OCI-LY7 (cell line): Measurements from ENCODE around the gene SNRPA1. TPM values are rescaled to one million over a fixed set of nuclear protein-coding genes. Genes with fewer than 3 reads are reported as not detected.

Experiments used
- BruUV-seq: library from RNA; stranded (reverse); fragments of 400-500 nt; replicated peaks from 2 replicates; lab custom pipeline; 2021; lab: Mats Ljungman, UMichigan
- CTCF ChIA-PET: fragments of 300-600 bp; sonication (Branson Sonifier 250); formaldehyde crosslinking; loops from one replicate; lab custom pipeline; 2022; ENCODE audit warnings: antibody characterized with exemption; ENCODE audit not compliant: unreplicated experiment; lab: Charles Lee
- POLR2A ChIA-PET: fragments of 300-600 bp; sonication (Branson Sonifier 250); formaldehyde crosslinking; loops from one replicate; lab custom pipeline; 2022; ENCODE audit warnings: antibody characterized with exemption; lab: Charles Lee
- DNase-seq: peaks from one replicate; pipeline ENCODE4 v3.0.0-alpha.2; 2015; ENCODE audit warnings: low spot score
- H2AFZ ChIP-seq: fragments of 200-600 bp; sonication (generic), shearing (Covaris generic); 2 replicates; pipeline ENCODE4 v1.6.1; 2014; ENCODE audit warnings: mild to moderate bottlenecking, antibody characterized with exemption, low read length, moderate library complexity
- H3K27ac ChIP-seq: fragments of 200-600 bp; sonication (generic); 2 replicates; pipeline ENCODE4 v1.5.1; 2014; ENCODE audit warnings: mixed run types, low read depth, mild to moderate bottlenecking, moderate library complexity, low read length, inconsistent platforms; ENCODE audit not compliant: poor library complexity, severe bottlenecking
- H3K36me3 ChIP-seq: fragments of 200-600 bp; sonication (generic); 2 replicates; pipeline ENCODE4 v1.6.1; 2014; ENCODE audit warnings: mild to moderate bottlenecking, antibody characterized with exemption, low read length, moderate library complexity, mixed read lengths; ENCODE audit not compliant: insufficient read depth
- H3K4me1 ChIP-seq: fragments of 200-600 bp; sonication (generic); 2 replicates; pipeline ENCODE4 v1.5.1; 2014; ENCODE audit warnings: mild to moderate bottlenecking, low read length; ENCODE audit not compliant: insufficient read depth, poor library complexity, severe bottlenecking
- H3K4me2 ChIP-seq: fragments of 200-600 bp; sonication (generic); 2 replicates; pipeline ENCODE4 v1.6.1; 2014; ENCODE audit warnings: mild to moderate bottlenecking, low read length
- H3K4me3 ChIP-seq: fragments of 200-600 bp; sonication (generic); 2 replicates; pipeline ENCODE4 v1.5.1; 2014; ENCODE audit warnings: mild to moderate bottlenecking, low read depth, low read length; ENCODE audit not compliant: poor library complexity, severe bottlenecking
- H3K79me2 ChIP-seq: fragments of 200-600 bp; sonication (generic); 2 replicates; pipeline ENCODE4 v1.6.1; 2016; ENCODE audit warnings: low read depth, mild to moderate bottlenecking, low read length, moderate library complexity, mixed read lengths; ENCODE audit not compliant: insufficient read depth
- H3K9me2 ChIP-seq: fragments of 200-600 bp; sonication (generic); 2 replicates; pipeline ENCODE4 v1.6.1; 2016; ENCODE audit warnings: mild to moderate bottlenecking, low read length, mixed read lengths; ENCODE audit not compliant: insufficient read depth
- H3K9me3 ChIP-seq: fragments of 200-600 bp; sonication (generic); 2 replicates; pipeline ENCODE4 v1.6.1; 2014; ENCODE audit warnings: mild to moderate bottlenecking, mixed run types, low read length, mixed read lengths
- H4K20me1 ChIP-seq: fragments of 200-600 bp; sonication (generic); 2 replicates; pipeline ENCODE4 v1.6.1; 2014; ENCODE audit warnings: mild to moderate bottlenecking, antibody characterized with exemption, low read length, moderate library complexity, mixed read lengths; ENCODE audit not compliant: insufficient read depth
- EZH2phosphoT487 ChIP-seq: fragments of 200-600 bp; sonication (generic); IDR thresholded peaks from 2 replicates; pipeline ENCODE4 v1.6.1; 2018; ENCODE audit warnings: low read depth, borderline replicate concordance, mild to moderate bottlenecking, mixed run types, antibody characterized with exemption, low read length, moderate library complexity, mixed read lengths
- intact Hi-C: fragments of 100-400 bp; cut with micrococcal nuclease; formaldehyde crosslinking; loops from one replicate; pipeline ENCODE4 v1.10.0; 2022; ENCODE audit not compliant: unreplicated experiment
- total RNA-seq, 2 experiments: library from RNA; depleted of rRNA in 1 of 2; stranded (reverse); fragments of >200 nt in 1 of 2; shearing (Covaris generic) in 1 of 2; gene quantifications; 2 replicates each; pipeline ENCODE4 v1.2.3, GENCODE V29; 2014 to 2022
- TF ChIP-seq, protein P1 (sequence below): fragments of 200-600 bp; sonication (generic); conservative IDR thresholded peaks from 2 replicates; pipeline ENCODE4 v1.5.1; 2014; ENCODE audit warnings: mild to moderate bottlenecking, antibody characterized with exemption, low read length, moderate library complexity, mixed read lengths

SNRPA1 gene
- total RNA-seq, 2 experiments from 2014 or later, result 54.3 to 176 TPM

DNA sequence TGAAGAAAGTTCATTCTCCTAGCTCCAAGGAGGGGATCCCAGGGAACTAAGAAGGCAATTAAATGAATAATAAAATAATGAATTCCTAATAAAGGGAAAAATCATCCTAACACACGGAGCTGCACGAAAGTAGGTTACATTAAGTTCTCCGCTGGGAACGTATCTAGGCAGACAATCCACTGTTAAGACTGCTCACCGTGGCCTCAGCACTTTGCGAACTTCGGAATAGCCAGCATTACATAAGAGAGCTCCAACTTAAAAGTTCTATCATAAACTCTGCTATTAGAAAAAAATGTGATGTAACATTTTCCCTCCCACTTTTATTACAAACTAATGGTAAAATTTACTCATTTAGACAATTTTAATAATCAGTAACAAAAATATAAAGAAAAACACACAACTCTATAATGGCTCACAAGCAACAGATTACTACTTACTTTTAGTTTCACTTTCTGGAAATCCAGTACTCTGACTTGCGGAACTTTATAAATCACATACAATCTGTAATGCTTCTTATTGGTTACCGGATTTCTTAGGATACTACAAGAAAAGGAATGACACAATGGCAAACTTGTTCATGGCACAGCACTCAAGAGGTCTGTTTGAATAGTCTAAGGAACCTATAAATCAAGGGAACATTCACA lies 8.5 kb downstream of the SNRPA1 start:
- POLR2A ChIA-PET, result interaction anchor here (1.5 kb wide), 1 partner anchor 8 kb away, joined by 9 read pairs; the partner anchor contains the start of gene SNRPA1
- CTCF ChIA-PET, result no interaction called here
- TF ChIP-seq EZH2phosphoT487, result no peak
- TF ChIP-seq, protein P1, sequence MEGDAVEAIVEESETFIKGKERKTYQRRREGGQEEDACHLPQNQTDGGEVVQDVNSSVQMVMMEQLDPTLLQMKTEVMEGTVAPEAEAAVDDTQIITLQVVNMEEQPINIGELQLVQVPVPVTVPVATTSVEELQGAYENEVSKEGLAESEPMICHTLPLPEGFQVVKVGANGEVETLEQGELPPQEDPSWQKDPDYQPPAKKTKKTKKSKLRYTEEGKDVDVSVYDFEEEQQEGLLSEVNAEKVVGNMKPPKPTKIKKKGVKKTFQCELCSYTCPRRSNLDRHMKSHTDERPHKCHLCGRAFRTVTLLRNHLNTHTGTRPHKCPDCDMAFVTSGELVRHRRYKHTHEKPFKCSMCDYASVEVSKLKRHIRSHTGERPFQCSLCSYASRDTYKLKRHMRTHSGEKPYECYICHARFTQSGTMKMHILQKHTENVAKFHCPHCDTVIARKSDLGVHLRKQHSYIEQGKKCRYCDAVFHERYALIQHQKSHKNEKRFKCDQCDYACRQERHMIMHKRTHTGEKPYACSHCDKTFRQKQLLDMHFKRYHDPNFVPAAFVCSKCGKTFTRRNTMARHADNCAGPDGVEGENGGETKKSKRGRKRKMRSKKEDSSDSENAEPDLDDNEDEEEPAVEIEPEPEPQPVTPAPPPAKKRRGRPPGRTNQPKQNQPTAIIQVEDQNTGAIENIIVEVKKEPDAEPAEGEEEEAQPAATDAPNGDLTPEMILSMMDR, result no peak
- Histone ChIP-seq H3K27ac (no peak overlapping the region), H3K79me2 (peaks cover 49% of the 10 kb centered on the region), H3K4me3 (no peak overlapping the region), H2AFZ (no peak overlapping the region), H3K9me2 (no peaks in the 10 kb centered on the region), H3K9me3 (no peaks in the 10 kb centered on the region), H3K36me3 (peaks cover 99% of the 10 kb centered on the region), H3K4me1 (peaks cover 5% of the 10 kb centered on the region), H4K20me1 (peaks cover 25% of the 10 kb centered on the region; the same call in 1 of the 2 replicates), H3K4me2 (no peak overlapping the region)
- no peak for DNase-seq
- intact Hi-C loops, result no loop called here
- BruUV-seq, result no TSS peak

DNA sequence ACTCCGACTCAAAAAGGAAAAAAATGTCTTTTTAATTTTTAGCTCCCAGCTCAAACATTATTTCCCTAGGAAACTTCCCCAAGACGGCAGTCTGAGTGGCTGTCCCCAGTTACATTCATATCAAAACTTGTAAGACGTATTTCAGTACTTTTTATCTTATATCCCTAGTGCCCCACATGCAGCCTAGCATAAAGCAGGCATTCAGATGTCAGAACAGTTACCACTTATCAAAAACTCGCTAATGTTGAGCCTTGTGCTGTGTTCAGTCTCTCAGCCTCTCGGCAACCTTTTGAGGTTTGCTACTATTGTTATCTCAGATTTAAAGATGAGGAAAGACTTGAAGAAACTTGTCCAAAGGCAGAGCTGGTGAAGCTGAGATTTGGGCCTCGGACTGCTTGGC lies 11.1 kb downstream of the SNRPA1 start:
- BruUV-seq, result no TSS peak
- Histone ChIP-seq H3K79me2 (peaks cover 23% of the 10 kb centered on the region; the same call in 1 of the 2 replicates), H3K4me3 (no peak overlapping the region)

More for the DNA sequence above, 11.1 kb downstream of the SNRPA1 start:
- H3K4me1 ChIP-seq, result no peaks in the 10 kb centered on the region
- peaks cover 97% of the 10 kb centered on the region for H3K36me3 ChIP-seq
- no peak for DNase-seq
- H4K20me1 ChIP-seq, result peaks cover 19% of the 10 kb centered on the region; the same call in 1 of the 2 replicates
- ChIA-PET CTCF (no interaction called here), POLR2A (interaction anchor here (1.4 kb wide), 1 partner anchor 9 kb away, joined by 3 read pairs; no protein-coding TSS in a partner anchor)
- H3K9me3 ChIP-seq, result no peaks in the 10 kb centered on the region
- no peak overlapping the region for H2AFZ ChIP-seq
- intact Hi-C loops, result no loop called here
- no peak overlapping the region for H3K27ac ChIP-seq
- H3K4me2 ChIP-seq, result no peak overlapping the region
- no peak for TF ChIP-seq EZH2phosphoT487
- TF ChIP-seq, protein P1, result no peak
- H3K9me2 ChIP-seq, result no peaks in the 10 kb centered on the region
